GM21717 (cell line): ENCODE measurements around the gene GLRA2.
A peak's percentile ranks its signal among the peaks of the same experiment; 100 is the strongest.

Experiments used
- ATAC-seq: cut with Tn5 transposase; IDR thresholded peaks from one replicate; pipeline ENCODE4 v1.9.1; 2021; ENCODE audit warnings: mild to moderate bottlenecking, moderate library complexity; ENCODE audit not compliant: unreplicated experiment

The GLRA2 gene

GRCh38 chrX:14694611-14695010 lies 165.3 kb downstream of the GLRA2 start:
- ATAC-seq: no peak

GRCh38 chrX:14697451-14697850 lies 168.1 kb downstream of the GLRA2 start:
- ATAC-seq: peak; percentile 78

- ATAC-seq: no peak
Observed at GRCh38 chrX:14698790-14699189, 169.5 kb downstream of the GLRA2 start.

GRCh38 chrX:14700982-14701381 lies 171.6 kb downstream of the GLRA2 start:
- ATAC-seq: no peak

- ATAC-seq: no peak
Observed at GRCh38 chrX:14702145-14702544, 172.8 kb downstream of the GLRA2 start.

- ATAC-seq: no peak
Observed at GRCh38 chrX:14712096-14712495, 182.8 kb downstream of the GLRA2 start.

GRCh38 chrX:14717949-14718348 lies 188.6 kb downstream of the GLRA2 start:
- ATAC-seq: no peak

GRCh38 chrX:14718403-14718802 lies 189.1 kb downstream of the GLRA2 start:
- no peak for ATAC-seq

GRCh38 chrX:14729058-14729457 lies 199.7 kb downstream of the GLRA2 start:
- no peak for ATAC-seq

GRCh38 chrX:14738643-14739042 lies 209.3 kb downstream of the GLRA2 start:
- no peak for ATAC-seq

GRCh38 chrX:14753441-14753840 lies 224.1 kb downstream of the GLRA2 start:
- ATAC-seq: no peak

- ATAC-seq: no peak
Observed at GRCh38 chrX:14758029-14758491, 228.7 kb downstream of the GLRA2 start.

- ATAC-seq: no peak
Observed at GRCh38 chrX:14775416-14775815, 246.1 kb downstream of the GLRA2 start.

GRCh38 chrX:14776901-14777300 lies 247.6 kb downstream of the GLRA2 start:
- ATAC-seq: no peak

- no peak for ATAC-seq
Observed at GRCh38 chrX:14777525-14777924, 248.2 kb downstream of the GLRA2 start.

GRCh38 chrX:14779580-14779979 lies 250.2 kb downstream of the GLRA2 start:
- no peak for ATAC-seq
